DND-41 (cell line): ENCODE results near the gene NEMP2.

Source experiments
- CTCF ChIP-seq: IDR thresholded peaks from 2 replicates; pipeline ENCODE4 v1.5.1; 2012; ENCODE audit warnings: borderline replicate concordance, low read length, moderate library complexity, mild to moderate bottlenecking; ENCODE audit not compliant: poor library complexity, severe bottlenecking; ENCODE audit errors: extremely low read depth
- EZH2 ChIP-seq: IDR thresholded peaks from 3 replicates; pipeline ENCODE4 v1.6.1; 2012; ENCODE audit warnings: borderline replicate concordance, low read depth, mild to moderate bottlenecking, moderate library complexity, low read length, inconsistent platforms; ENCODE audit not compliant: severe bottlenecking

- TF ChIP-seq CTCF, result no peak
- TF ChIP-seq EZH2, result no peak
Observed at GRCh38 chr2:190493095-190493494, 41.4 kb downstream of the NEMP2 start.
